ENCODE data around the gene SORL1.

SORL1 gene

DNA sequence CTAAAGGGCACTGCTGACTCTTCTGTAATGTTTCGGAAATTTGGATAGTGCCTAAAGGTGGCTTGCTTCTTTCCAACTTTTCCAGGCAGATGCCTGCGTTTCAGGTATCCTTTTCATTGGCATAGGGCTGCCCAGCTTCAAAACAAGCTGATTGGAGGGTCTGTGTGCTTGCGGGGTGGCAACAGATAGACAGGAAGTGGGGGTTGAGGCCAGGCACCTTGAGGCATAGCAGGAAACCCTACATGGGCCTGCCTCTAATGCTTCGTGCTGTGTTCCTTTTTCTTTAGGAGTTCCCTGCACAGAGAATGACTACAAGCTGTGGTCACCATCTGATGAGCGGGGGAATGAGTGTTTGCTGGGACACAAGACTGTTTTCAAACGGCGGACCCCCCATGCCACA lies 92.8 kb downstream of the SORL1 start:
- H3K56ac ChIP-seq (ENCODE audit: low read length), result no peak overlapping the region

DNA sequence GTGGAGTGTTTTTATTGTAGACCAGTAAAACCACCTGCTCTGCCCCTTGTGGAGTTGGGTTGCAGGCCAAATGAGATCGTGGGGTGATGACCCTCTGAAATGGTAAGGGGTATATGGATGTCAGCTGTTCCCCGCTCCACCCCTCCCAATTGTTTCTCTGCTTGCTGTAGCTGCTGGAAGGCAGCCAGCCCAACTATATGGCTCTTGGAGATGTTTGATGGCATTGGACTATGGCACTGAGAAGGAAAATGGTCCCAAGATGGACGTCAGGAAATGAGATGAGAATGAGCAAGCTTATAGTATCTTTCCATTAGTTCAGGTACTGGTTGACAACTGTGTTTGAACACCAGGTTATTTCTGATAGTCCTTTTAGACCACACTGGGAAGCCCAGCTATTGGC lies 95.5 kb downstream of the SORL1 start:
- Histone ChIP-seq H3K18ac (ENCODE audit: low read length) (no peak overlapping the region), H4K8ac (ENCODE audit: low read depth, low read length) (no peak overlapping the region), H2BK120ac (ENCODE audit: low read depth, low read length) (no peak overlapping the region), H2BK15ac (replicated peaks; ENCODE audit: low read depth) (no peak overlapping the region), H3K79me2 (ENCODE audit: control insufficient read depth, insufficient read depth, low read length) (no peaks in the 10 kb centered on the region), H3K4me2 (ENCODE audit: low read length) (no peak overlapping the region), H3K9ac (ENCODE audit: low read length) (no peak overlapping the region), H2BK5ac (ENCODE audit: low read length) (no peak overlapping the region), H2AK5ac (ENCODE audit: low read length) (no peak overlapping the region), H3K23ac (ENCODE audit: low read length) (no peak overlapping the region), H3K27me3 (ENCODE audit: insufficient read depth, low read length, poor library complexity) (no peaks in the 10 kb centered on the region), H3K56ac (ENCODE audit: low read length) (no peak overlapping the region), H3K4me1 (ENCODE audit: control insufficient read depth, low read depth, low read length) (peaks cover 2% of the 10 kb centered on the region), H3K36me3 (ENCODE audit: control insufficient read depth, insufficient read depth, low read length) (peaks cover 2% of the 10 kb centered on the region), H3K27ac (ENCODE audit: low read depth, low read length) (no peak overlapping the region), H4K5ac (ENCODE audit: low read length) (no peak overlapping the region), H3K4ac (ENCODE audit: low read depth, low read length) (no peak overlapping the region), H3K79me1 (ENCODE audit: low read length) (no peaks in the 10 kb centered on the region), H3K4me3 (ENCODE audit: low read length) (no peak overlapping the region)
- no CpG with 5 or more reads among the region's 3 CpGs for WGBS (ENCODE audit: extremely low coverage, insufficient coverage, low lambda C conversion rate)
- no peak for DNase-seq

More for the DNA sequence above, 92.8 kb downstream of the SORL1 start:
- Histone ChIP-seq H2BK120ac (ENCODE audit: low read depth, low read length) (no peak overlapping the region), H3K27ac (ENCODE audit: low read depth, low read length) (no peak overlapping the region), H3K79me2 (ENCODE audit: control insufficient read depth, insufficient read depth, low read length) (no peaks in the 10 kb centered on the region), H3K36me3 (ENCODE audit: control insufficient read depth, insufficient read depth, low read length) (no peaks in the 10 kb centered on the region), H3K23ac (ENCODE audit: low read length) (no peak overlapping the region), H2AK5ac (ENCODE audit: low read length) (no peak overlapping the region), H2BK5ac (ENCODE audit: low read length) (no peak overlapping the region), H2BK15ac (replicated peaks; ENCODE audit: low read depth) (no peak overlapping the region), H3K4me2 (ENCODE audit: low read length) (no peak overlapping the region), H3K4me3 (ENCODE audit: low read length) (no peak overlapping the region), H3K9ac (ENCODE audit: low read length) (no peak overlapping the region), H3K27me3 (ENCODE audit: insufficient read depth, low read length, poor library complexity) (no peaks in the 10 kb centered on the region), H3K18ac (ENCODE audit: low read length) (no peak overlapping the region), H3K4me1 (ENCODE audit: control insufficient read depth, low read depth, low read length) (no peaks in the 10 kb centered on the region), H3K79me1 (ENCODE audit: low read length) (no peaks in the 10 kb centered on the region), H4K5ac (ENCODE audit: low read length) (no peak overlapping the region), H4K8ac (ENCODE audit: low read depth, low read length) (no peak overlapping the region), H3K4ac (ENCODE audit: low read depth, low read length) (no peak overlapping the region)
- no peak for DNase-seq
- no CpG with 5 or more reads among the region's 7 CpGs for WGBS (ENCODE audit: extremely low coverage, insufficient coverage, low lambda C conversion rate)

DNA sequence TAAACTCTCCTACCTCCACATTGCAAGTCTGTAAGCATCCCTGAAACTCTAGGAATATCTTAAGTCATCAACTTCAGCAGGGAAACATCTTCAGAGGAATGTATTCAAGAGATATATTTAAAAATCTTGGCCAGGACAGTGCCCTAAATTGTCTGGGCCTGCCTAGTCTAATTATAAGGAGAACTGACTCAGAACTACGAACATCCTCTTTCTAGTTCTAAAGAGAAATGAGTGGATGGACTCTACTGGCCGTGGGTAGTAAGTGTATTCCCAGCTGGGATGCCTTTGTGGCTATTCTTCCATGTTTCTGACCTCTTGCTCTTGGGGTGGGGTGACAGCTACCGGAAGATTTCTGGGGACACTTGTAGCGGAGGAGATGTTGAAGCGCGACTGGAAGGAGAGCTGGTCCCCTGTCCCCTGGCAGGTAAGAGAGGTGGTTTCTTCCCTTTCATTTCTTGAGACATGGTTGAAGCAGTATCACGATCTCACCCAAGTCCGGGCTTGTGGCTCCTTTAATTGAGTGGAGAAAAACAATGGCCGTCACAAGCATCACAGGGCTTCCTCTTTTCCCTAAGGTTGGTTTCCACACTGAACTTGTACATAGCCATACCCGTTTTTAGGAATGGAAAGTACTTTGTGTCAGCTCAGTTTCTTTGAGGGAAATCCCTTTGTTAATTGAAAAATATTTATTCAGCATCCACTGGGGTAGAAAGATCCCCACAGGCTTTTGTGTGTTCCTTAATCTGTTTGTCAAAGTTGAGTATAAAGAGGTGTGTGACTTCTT lies 98.3 kb downstream of the SORL1 start:
- Histone ChIP-seq H2BK15ac (replicated peaks; ENCODE audit: low read depth) (no peak overlapping the region), H3K4me2 (ENCODE audit: low read length) (no peak overlapping the region), H3K27me3 (ENCODE audit: insufficient read depth, low read length, poor library complexity) (no peaks in the 10 kb centered on the region), H3K18ac (ENCODE audit: low read length) (no peak overlapping the region), H3K4ac (ENCODE audit: low read depth, low read length) (no peak overlapping the region), H2BK120ac (ENCODE audit: low read depth, low read length) (no peak overlapping the region), H3K27ac (ENCODE audit: low read depth, low read length) (no peak overlapping the region), H3K79me1 (ENCODE audit: low read length) (no peaks in the 10 kb centered on the region), H3K56ac (ENCODE audit: low read length) (no peak overlapping the region), H2AK5ac (ENCODE audit: low read length) (no peak overlapping the region), H3K4me3 (ENCODE audit: low read length) (no peak overlapping the region), H3K79me2 (ENCODE audit: control insufficient read depth, insufficient read depth, low read length) (no peaks in the 10 kb centered on the region), H2BK5ac (ENCODE audit: low read length) (no peak overlapping the region), H4K5ac (ENCODE audit: low read length) (no peak overlapping the region), H4K8ac (ENCODE audit: low read depth, low read length) (no peak overlapping the region), H3K9ac (ENCODE audit: low read length) (no peak overlapping the region), H3K23ac (ENCODE audit: low read length) (no peak overlapping the region), H3K36me3 (ENCODE audit: control insufficient read depth, insufficient read depth, low read length) (peaks cover 5% of the 10 kb centered on the region), H3K4me1 (ENCODE audit: control insufficient read depth, low read depth, low read length) (peaks cover 2% of the 10 kb centered on the region)
- WGBS (ENCODE audit: extremely low coverage, insufficient coverage, low lambda C conversion rate), result no CpG with 5 or more reads among the region's 10 CpGs
- no peak for DNase-seq

DNA sequence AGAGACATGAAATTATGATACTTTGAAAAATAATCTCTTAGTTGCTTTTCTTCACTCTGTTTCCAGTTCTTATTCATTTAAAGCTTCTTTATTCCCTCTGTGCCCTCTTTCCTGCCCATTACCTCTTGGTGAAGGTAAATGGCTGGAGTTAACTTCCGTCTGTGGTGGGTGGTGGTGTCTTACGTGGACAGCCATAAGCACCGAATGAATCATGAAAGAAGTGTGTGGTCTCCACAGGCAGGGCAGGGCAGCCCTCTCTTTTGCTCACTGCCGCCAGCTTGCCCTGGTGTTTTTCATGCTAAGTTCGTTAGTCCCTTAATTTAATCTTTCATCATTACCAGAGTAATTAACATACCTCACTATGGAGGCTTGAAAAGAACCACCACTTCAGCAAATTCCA lies 99.3 kb downstream of the SORL1 start:
- Histone ChIP-seq H3K9ac (ENCODE audit: low read length) (peak overlapping the region; percentile 19), H3K36me3 (ENCODE audit: control insufficient read depth, insufficient read depth, low read length) (peaks cover 7% of the 10 kb centered on the region), H4K8ac (ENCODE audit: low read depth, low read length) (no peak overlapping the region), H3K4me3 (ENCODE audit: low read length) (no peak overlapping the region), H3K4ac (ENCODE audit: low read depth, low read length) (no peak overlapping the region), H2AK5ac (ENCODE audit: low read length) (no peak overlapping the region), H2BK5ac (ENCODE audit: low read length) (no peak overlapping the region), H3K27me3 (ENCODE audit: insufficient read depth, low read length, poor library complexity) (no peaks in the 10 kb centered on the region), H3K79me1 (ENCODE audit: low read length) (no peaks in the 10 kb centered on the region), H3K56ac (ENCODE audit: low read length) (no peak overlapping the region), H3K4me2 (ENCODE audit: low read length) (no peak overlapping the region), H3K79me2 (ENCODE audit: control insufficient read depth, insufficient read depth, low read length) (no peaks in the 10 kb centered on the region), H3K27ac (ENCODE audit: low read depth, low read length) (no peak overlapping the region), H3K18ac (ENCODE audit: low read length) (peak overlapping the region; percentile 1), H3K23ac (ENCODE audit: low read length) (no peak overlapping the region), H4K5ac (ENCODE audit: low read length) (no peak overlapping the region), H3K4me1 (ENCODE audit: control insufficient read depth, low read depth, low read length) (peaks cover 2% of the 10 kb centered on the region), H2BK15ac (replicated peaks; ENCODE audit: low read depth) (no peak overlapping the region), H2BK120ac (ENCODE audit: low read depth, low read length) (no peak overlapping the region)
- no CpG with 5 or more reads among the region's 5 CpGs for WGBS (ENCODE audit: extremely low coverage, insufficient coverage, low lambda C conversion rate)
- DNase-seq, result no peak

DNA sequence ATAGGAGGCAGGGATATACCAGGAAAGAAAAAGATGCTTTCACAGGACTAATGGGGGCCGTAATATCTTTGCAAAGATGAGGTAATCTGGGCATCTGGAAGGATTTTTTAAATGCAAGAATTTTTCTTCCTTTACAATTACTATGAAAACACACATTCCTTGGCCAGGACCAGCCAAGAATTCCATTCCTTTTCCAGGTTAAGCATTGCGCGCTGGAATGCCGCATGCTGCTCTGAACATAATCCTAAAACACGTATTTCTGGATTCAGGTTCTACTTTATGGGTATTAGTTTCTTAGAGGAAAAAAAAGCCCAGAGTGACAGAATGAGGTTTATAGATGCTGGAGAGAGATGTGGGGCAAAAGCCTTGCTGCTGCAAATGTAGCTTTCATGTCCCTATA lies 100.0 kb downstream of the SORL1 start:
- no CpG with 5 or more reads among the region's 5 CpGs for WGBS (ENCODE audit: extremely low coverage, insufficient coverage, low lambda C conversion rate)
- Histone ChIP-seq H3K23ac (ENCODE audit: low read length) (no peak overlapping the region), H4K8ac (ENCODE audit: low read depth, low read length) (no peak overlapping the region), H3K79me1 (ENCODE audit: low read length) (no peaks in the 10 kb centered on the region), H3K4ac (ENCODE audit: low read depth, low read length) (no peak overlapping the region), H3K4me1 (ENCODE audit: control insufficient read depth, low read depth, low read length) (peaks cover 2% of the 10 kb centered on the region), H4K5ac (ENCODE audit: low read length) (no peak overlapping the region), H3K18ac (ENCODE audit: low read length) (no peak overlapping the region), H3K9ac (ENCODE audit: low read length) (no peak overlapping the region), H2AK5ac (ENCODE audit: low read length) (no peak overlapping the region), H3K27me3 (ENCODE audit: insufficient read depth, low read length, poor library complexity) (no peaks in the 10 kb centered on the region), H3K4me3 (ENCODE audit: low read length) (no peak overlapping the region), H3K27ac (ENCODE audit: low read depth, low read length) (no peak overlapping the region), H3K36me3 (ENCODE audit: control insufficient read depth, insufficient read depth, low read length) (peaks cover 7% of the 10 kb centered on the region), H3K56ac (ENCODE audit: low read length) (no peak overlapping the region), H3K4me2 (ENCODE audit: low read length) (no peak overlapping the region), H2BK120ac (ENCODE audit: low read depth, low read length) (no peak overlapping the region), H3K79me2 (ENCODE audit: control insufficient read depth, insufficient read depth, low read length) (no peaks in the 10 kb centered on the region), H2BK15ac (replicated peaks; ENCODE audit: low read depth) (no peak overlapping the region), H2BK5ac (ENCODE audit: low read length) (no peak overlapping the region)
- no peak for DNase-seq

DNA sequence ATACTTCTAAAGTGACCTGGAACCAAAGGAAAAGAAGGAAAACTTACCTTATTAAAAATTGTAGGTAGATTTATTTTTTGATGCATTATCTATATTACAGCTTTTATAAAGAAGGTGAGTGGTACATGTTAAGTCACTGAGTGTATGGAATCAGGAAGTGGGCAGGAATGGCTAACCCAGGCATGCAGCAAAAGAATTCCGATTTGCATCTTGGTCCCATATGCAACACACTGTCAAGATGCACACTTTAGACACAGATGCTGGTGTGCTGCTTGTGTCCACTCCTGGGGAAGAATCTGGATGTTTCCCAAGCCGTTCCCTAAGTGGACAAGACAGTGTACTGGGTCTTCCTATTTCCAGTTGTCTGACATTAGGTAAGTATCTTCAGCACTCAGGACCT lies 100.5 kb downstream of the SORL1 start:
- DNase-seq, result no peak
- no peak overlapping the region for H2BK5ac ChIP-seq (ENCODE audit: low read length)
- H3K79me2 ChIP-seq (ENCODE audit: control insufficient read depth, insufficient read depth, low read length), result no peaks in the 10 kb centered on the region
- peaks cover 2% of the 10 kb centered on the region for H3K4me1 ChIP-seq (ENCODE audit: control insufficient read depth, low read depth, low read length)
- H3K36me3 ChIP-seq (ENCODE audit: control insufficient read depth, insufficient read depth, low read length), result peaks cover 7% of the 10 kb centered on the region
- no peak overlapping the region for H2AK5ac ChIP-seq (ENCODE audit: low read length)
- no peak overlapping the region for H3K4me2 ChIP-seq (ENCODE audit: low read length)
- no peak overlapping the region for H4K8ac ChIP-seq (ENCODE audit: low read depth, low read length)
- H3K27ac ChIP-seq (ENCODE audit: low read depth, low read length), result no peak overlapping the region
- no peak overlapping the region for H3K23ac ChIP-seq (ENCODE audit: low read length)
- no peaks in the 10 kb centered on the region for H3K79me1 ChIP-seq (ENCODE audit: low read length)
- H4K5ac ChIP-seq (ENCODE audit: low read length), result no peak overlapping the region
- no peak overlapping the region for H3K56ac ChIP-seq (ENCODE audit: low read length)
- H3K9ac ChIP-seq (ENCODE audit: low read length), result no peak overlapping the region
- no peak overlapping the region for H2BK120ac ChIP-seq (ENCODE audit: low read depth, low read length)
- H3K27me3 ChIP-seq (ENCODE audit: insufficient read depth, low read length, poor library complexity), result no peaks in the 10 kb centered on the region
- no CpG with 5 or more reads among the region's 2 CpGs for WGBS (ENCODE audit: extremely low coverage, insufficient coverage, low lambda C conversion rate)
- H2BK15ac ChIP-seq (replicated peaks; ENCODE audit: low read depth), result no peak overlapping the region
- H3K4ac ChIP-seq (ENCODE audit: low read depth, low read length), result no peak overlapping the region
- H3K18ac ChIP-seq (ENCODE audit: low read length), result no peak overlapping the region
- H3K4me3 ChIP-seq (ENCODE audit: low read length), result no peak overlapping the region

Measured in mesendoderm (in vitro differentiated cells).